HG02763 (cell line): ENCODE measurements around the gene LACRT.
A peak's percentile ranks its signal among the peaks of the same experiment; 100 is the strongest.

Experiments used
- ATAC-seq: cut with Tn5 transposase; IDR thresholded peaks from one replicate; pipeline ENCODE4 v1.9.1; 2021; ENCODE audit warnings: mild to moderate bottlenecking, moderate library complexity; ENCODE audit not compliant: unreplicated experiment

LACRT gene

GRCh38 chr12:54603173-54603814 is 31.4 kb downstream of the LACRT start:
- peak; percentile 83 for ATAC-seq

DNA sequence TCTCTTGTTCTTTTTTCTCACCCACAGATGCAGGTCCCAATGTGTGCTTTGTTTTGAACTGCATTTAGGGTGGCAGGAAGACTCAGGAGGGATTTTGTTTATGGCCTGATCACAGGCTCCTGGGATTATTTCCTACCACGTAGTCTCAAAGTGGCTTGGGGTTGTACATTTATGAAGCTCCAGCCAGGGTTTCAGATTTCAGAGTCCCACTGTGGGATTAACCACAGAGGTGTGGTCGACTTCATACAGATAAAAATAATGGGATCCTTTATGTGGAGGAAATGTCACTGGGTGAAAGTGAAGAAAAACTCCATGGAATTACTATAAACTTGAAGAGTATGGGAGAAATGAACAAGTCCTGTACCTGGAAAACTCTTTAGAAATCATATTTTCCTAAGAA is 32.0 kb downstream of the LACRT start:
- no peak for ATAC-seq

DNA sequence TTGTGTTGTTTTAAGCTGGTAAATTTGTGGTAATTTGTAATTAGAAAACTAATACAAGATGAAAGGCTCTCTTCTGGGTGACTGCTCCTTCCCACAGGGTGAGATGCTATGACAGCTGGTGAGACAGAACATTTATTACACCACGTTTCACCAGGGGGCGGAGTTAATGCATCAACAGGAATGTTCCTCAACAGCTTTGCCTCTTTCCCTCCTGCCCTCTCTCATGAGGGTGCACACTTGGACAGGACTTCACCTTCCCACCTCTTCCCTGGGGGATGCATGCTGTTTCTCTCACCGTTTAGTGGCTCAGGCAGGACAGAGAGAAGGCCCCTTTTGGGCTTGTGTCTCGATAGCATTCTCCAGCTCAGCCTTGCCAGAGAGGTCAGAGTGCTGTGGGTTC is 32.9 kb downstream of the LACRT start:
- no peak for ATAC-seq

DNA sequence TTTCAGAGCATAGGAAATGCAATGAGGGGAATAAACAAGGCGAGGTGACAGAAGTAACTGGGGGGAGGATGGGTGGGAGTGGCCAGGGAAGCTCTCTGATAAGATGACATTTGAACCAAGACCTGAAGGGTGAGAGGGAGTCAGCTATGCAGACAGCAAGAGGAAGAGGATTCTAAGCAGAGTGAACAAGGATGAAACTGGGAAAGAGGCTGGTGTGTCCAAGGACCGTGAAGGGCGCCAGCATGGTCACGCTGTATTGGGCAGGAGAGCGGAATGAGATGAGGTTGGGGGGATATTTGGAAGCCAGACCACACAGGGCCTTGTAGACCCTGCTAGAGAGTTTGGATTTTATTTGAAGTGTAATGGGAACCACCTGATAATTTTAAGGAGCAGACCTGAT is 35.7 kb downstream of the LACRT start:
- ATAC-seq = no peak

DNA sequence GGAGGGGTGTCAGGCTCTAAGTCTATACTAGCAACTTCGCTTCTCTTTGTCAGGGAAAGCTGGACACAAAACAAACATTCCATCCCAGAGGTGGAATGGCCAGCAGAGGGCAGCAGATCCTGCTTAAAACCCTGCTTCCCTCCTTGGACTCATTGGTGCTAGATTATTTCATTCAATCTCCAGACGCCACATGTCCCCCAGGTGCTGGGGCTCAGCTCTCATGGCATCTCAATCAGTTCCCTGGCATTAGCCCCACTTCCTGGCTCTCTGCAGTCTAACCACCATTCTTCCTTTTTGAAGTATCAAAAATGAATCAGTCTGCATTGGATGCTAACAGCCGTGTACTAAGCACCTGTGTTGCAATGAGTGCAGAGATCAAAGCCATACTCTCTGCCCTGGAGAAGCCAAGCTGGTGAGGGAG is 38.2 kb downstream of the LACRT start:
- ATAC-seq = no peak

DNA sequence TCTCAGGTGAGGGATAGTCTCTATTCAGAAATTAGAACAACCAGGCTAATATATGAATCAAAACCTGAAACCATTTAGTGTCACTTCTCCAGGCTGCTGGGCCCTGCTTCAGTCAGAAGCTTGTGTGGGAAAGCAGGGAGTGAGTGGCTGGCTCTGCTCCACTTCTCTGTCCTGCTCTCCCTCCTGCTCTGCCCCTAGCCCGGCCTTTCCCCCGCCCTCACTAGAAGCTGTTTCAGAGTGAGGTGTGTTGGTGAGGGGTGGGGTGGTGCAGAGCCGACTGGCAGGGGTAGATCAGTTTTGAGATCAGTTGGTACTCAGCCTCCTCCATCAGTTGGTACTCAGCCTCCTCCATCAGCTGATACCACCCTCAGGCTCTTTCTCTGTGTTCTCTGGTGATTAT is 39.2 kb downstream of the LACRT start:
- ATAC-seq = no peak

DNA sequence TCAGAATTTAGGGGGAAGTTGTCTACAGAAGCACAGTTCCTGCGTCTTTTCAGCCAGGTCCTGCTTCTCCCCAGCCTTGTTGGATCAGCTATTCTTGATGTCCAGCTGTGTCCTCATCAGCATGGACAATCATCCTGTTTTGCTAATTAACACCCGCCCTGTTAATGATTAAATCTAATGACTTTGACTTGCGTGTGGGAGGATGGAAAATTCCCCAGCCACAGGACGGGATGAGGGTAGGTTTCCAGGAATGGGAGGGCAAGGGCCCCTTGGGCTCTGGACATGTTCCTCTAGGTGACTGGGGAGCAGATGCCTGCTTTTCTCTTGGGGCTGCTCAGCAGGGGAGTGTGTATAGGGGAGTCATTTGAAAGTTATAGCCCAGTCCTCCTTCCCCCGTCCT is 41.0 kb downstream of the LACRT start:
- no peak for ATAC-seq

DNA sequence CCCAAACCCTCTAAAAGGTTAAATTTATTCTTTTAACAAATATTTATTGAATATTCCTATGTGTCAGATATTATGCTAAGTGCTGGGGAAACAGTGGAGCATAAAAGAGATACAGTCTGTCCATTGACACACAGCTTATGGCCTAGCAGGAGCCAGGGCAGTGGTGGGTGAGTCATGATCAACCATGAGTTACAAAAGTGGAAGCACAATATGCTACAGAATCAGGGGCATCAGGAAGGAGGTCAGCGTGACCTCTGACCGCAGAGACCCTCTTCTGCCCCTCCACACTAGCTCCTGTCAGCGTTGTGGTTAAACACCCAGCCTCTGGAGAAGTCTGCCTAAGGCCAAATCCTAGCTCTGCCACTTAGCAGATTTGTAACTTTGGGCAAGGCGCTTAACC is 41.6 kb downstream of the LACRT start:
- no peak for ATAC-seq

GRCh38 chr12:54592316-54592715 is 42.4 kb downstream of the LACRT start:
- ATAC-seq = no peak

GRCh38 chr12:54590978-54591591 is 43.6 kb downstream of the LACRT start:
- ATAC-seq = no peak

GRCh38 chr12:54589964-54590363 is 44.7 kb downstream of the LACRT start:
- no peak for ATAC-seq

DNA sequence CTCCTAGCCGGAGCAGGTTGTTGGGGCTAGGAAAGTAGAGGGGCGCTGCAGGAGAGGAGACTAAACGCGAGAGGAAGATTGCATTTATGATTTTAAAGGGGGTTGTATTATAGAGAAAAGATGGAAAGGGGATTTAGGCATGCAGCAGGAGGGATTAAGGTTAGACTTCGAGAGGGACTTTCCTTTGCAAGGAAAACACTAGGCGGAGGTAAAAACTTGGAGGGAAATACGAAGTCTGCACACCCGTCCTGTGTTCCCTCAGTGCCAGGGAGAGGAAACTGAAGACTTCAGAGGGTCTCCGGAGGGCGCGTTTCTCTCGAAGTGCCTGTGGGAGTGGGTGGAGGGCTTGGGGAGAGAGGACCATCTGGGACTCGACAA is 45.8 kb downstream of the LACRT start:
- no peak for ATAC-seq

DNA sequence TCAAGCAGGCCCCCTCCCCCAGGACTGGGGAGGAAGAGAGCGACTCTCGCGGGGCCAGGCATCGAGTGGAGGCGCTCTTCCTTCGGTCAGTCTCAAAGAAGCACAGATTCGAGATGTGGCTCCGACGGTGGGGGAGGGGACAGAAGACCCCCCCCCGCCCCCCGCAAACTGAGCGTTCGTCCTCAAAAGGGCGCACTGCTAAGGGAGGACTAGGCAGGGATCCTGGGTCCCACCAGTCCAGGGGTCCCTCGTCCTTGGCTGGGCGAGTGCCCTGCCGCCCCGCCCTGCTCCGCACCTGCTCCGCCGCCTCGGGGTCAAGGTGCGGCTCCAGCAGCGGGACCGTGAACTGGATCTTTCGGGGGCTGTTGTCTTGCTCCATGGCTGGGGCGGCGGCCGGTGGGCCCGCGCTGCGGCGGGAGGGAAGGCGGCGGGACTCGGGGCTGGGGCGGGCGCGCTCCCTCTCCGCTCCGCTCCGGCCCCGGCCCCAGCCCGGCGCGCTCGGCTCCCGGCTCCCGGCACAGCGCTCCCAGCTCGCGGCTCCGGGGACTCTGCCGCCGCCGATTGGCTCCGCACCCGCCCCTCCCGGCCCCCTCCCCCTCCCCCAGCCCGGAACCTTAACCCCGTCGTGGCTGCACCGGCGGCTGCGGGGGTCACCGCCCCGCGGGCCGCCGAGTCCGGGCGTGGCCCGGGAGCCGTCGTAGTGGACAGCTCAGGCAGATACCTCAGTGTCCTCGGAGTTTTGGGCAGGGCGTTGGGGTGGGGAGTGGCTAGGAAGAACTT is 46.4 kb downstream of the LACRT start, which contains the start of gene PPP1R1A:
PPP1R1A (minus strand) TSS at position 550 of the 780 bp plus-strand sequence; CDS start at position 379, 171 bp downstream.
- no peak for ATAC-seq

GRCh38 chr12:54587315-54587873 is 47.3 kb downstream of the LACRT start:
- ATAC-seq = no peak

- no peak for ATAC-seq
Observed at GRCh38 chr12:54586620-54587019, 48.1 kb downstream of the LACRT start.

DNA sequence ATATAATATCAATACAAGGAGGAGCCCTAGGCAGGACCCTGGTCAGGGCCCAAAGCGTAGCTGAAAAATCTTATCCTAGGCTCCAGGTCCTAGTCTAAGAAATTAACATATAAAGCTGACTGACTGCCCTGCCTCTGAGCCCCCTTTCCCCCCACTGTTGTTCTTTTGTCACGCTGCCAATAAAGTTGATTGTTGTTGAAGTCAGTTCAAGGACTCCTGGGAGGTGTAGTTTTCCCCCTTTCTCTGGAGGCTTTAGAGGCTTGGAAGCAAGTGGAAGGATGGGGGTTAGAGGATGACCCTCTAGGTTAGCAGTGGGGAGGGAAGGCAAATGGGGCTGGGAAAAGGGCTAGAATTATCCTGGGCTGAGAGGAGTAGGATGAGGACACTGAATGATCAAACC is 49.5 kb downstream of the LACRT start:
- no peak for ATAC-seq

DNA sequence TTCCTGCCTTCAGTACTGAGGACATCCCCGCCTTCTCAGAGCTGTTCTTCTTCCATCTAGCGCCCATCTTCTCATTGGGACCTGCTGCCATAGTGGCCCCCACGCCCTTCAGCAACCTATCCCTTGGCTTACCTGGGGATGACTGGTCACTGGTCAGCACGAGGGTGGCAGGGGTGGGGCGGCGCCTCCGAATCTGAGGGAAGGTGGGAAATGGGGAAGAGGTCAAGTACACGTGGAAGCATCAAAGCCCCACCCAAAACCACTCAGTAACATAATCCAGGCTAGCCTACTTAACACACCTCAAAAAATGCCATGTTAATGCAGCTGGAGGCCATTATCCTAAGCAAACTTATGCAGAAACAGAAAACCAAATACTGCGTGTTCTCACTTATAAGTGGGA is 50.6 kb downstream of the LACRT start:
- no peak for ATAC-seq

- no peak for ATAC-seq
Observed at GRCh38 chr12:54583726-54584125, 51.0 kb downstream of the LACRT start.

GRCh38 chr12:54581412-54581811 is 53.3 kb downstream of the LACRT start:
- no peak for ATAC-seq
